ENCODE data around the gene CTIF.
"Not testable (repeated sequence)": the region's sequence is repeated elsewhere in the genome, so short reads cannot be mapped to it uniquely, and the experiment has no call there.

Gene CTIF

DNA sequence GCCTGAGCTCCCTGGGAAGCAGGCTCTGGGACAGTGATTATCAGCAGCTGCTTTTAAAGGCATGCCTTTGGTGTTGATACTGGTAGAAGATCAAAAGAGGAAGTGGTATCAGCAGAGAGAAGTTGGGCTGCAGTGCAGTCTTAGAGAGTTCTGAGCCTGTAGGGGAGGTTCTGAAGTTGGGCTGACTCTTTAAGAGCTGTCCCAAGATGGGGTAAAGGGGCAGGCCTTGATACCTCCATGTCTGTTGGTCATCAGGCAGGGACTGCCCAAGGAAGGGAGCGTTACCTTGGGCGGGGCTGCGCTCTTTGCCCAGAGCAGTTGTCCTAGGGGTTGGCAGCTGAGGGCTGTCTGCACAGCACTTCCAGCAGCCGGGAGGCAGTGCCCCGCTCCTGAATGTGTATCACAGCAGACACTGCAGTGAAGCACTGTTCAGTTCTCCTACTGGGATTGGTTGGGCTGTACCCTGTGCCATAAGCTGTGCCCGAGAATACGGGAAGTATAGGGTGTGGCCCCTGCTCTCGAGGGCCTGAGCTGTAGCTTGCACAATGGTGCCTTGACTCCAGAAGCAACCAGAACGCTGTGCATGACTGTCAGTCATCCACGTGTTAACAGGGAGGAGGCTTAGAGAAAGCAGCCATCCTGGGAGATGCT lies 177.0 kb downstream of the CTIF start:
- no peaks in the 10 kb centered on the region for H3K9me3 ChIP-seq (ENCODE audit: insufficient read depth, low read length)
- no peak overlapping the region for H3K27ac ChIP-seq (ENCODE audit: low read depth, low read length)
- no peaks in the 10 kb centered on the region for H3K9me2 ChIP-seq (replicated peaks; ENCODE audit: insufficient read depth, low read length)
- no peaks in the 10 kb centered on the region for H3K79me2 ChIP-seq (ENCODE audit: insufficient read depth, low read length)
- TF ChIP-seq CTCF (IDR thresholded peaks at IDR 0.05; ENCODE audit: insufficient read depth, low read length, poor library complexity, severe bottlenecking) (no peak), EZH2phosphoT487 (conservative IDR thresholded peaks at IDR 0.05; ENCODE audit: low read length) (no peak)
- H4K20me1 ChIP-seq (ENCODE audit: low read depth, low read length): no peaks in the 10 kb centered on the region
- H3K9ac ChIP-seq (ENCODE audit: low read length): no peak overlapping the region
- no peaks in the 10 kb centered on the region for H3F3A ChIP-seq (ENCODE audit: insufficient read depth)
- no peak overlapping the region for H3K4me3 ChIP-seq (ENCODE audit: insufficient read depth, low read length, poor library complexity, severe bottlenecking)
- no peak overlapping the region for H2AFZ ChIP-seq (ENCODE audit: low read depth, low read length, severe bottlenecking)
- H3K36me3 ChIP-seq (ENCODE audit: low read length): no peaks in the 10 kb centered on the region
- no peak overlapping the region for H3K4me2 ChIP-seq (ENCODE audit: low read depth, low read length, poor library complexity, severe bottlenecking)
- no peaks in the 10 kb centered on the region for H3K27me3 ChIP-seq (ENCODE audit: low read length)

DNA sequence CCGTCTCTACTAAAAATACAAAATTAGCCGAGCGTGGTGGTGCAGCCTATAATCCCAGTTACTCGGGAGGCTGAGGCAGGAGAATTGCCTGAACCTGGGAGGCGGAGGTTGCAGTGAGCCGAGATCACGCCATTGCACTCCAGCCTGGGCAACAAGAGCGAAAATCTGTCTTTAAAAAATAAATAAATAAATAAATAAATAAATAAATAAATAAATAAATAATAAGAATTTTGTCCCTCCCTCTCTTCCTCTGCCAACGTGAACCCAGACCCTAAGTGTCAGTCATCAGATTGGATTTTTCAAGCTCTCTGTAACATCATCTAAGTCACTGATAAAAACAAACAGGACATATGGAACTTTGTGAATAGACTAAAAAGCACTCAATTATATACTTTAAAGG lies 178.4 kb downstream of the CTIF start:
- H3K27me3 ChIP-seq (ENCODE audit: low read length); H3K4me3 ChIP-seq (ENCODE audit: insufficient read depth, low read length, poor library complexity, severe bottlenecking); H4K20me1 ChIP-seq (ENCODE audit: low read depth, low read length); H3K4me2 ChIP-seq (ENCODE audit: low read depth, low read length, poor library complexity, severe bottlenecking); H3K9ac ChIP-seq (ENCODE audit: low read length); H3K36me3 ChIP-seq (ENCODE audit: low read length); H3K79me2 ChIP-seq (ENCODE audit: insufficient read depth, low read length); H3K9me2 ChIP-seq (replicated peaks; ENCODE audit: insufficient read depth, low read length); H2AFZ ChIP-seq (ENCODE audit: low read depth, low read length, severe bottlenecking); H3K9me3 ChIP-seq (ENCODE audit: insufficient read depth, low read length); H3F3A ChIP-seq (ENCODE audit: insufficient read depth); H3K27ac ChIP-seq (ENCODE audit: low read depth, low read length): not testable (repeated sequence)

GRCh38 chr18:48718251-48718959 lies 179.6 kb downstream of the CTIF start:
- Histone ChIP-seq H3K27me3 (ENCODE audit: low read length) (no peaks in the 10 kb centered on the region), H3K9ac (ENCODE audit: low read length) (no peak overlapping the region), H3K9me3 (ENCODE audit: insufficient read depth, low read length) (no peaks in the 10 kb centered on the region), H3K4me2 (ENCODE audit: low read depth, low read length, poor library complexity, severe bottlenecking) (no peak overlapping the region), H3K9me2 (replicated peaks; ENCODE audit: insufficient read depth, low read length) (no peaks in the 10 kb centered on the region), H3K27ac (ENCODE audit: low read depth, low read length) (no peak overlapping the region), H3F3A (ENCODE audit: insufficient read depth) (no peaks in the 10 kb centered on the region), H2AFZ (ENCODE audit: low read depth, low read length, severe bottlenecking) (no peak overlapping the region), H3K36me3 (ENCODE audit: low read length) (no peaks in the 10 kb centered on the region), H4K20me1 (ENCODE audit: low read depth, low read length) (no peaks in the 10 kb centered on the region), H3K4me3 (ENCODE audit: insufficient read depth, low read length, poor library complexity, severe bottlenecking) (no peak overlapping the region), H3K79me2 (ENCODE audit: insufficient read depth, low read length) (no peaks in the 10 kb centered on the region)
- TF ChIP-seq CTCF (IDR thresholded peaks at IDR 0.05; ENCODE audit: insufficient read depth, low read length, poor library complexity, severe bottlenecking): no peak
- TF ChIP-seq EZH2phosphoT487 (conservative IDR thresholded peaks at IDR 0.05; ENCODE audit: low read length): no peak

DNA sequence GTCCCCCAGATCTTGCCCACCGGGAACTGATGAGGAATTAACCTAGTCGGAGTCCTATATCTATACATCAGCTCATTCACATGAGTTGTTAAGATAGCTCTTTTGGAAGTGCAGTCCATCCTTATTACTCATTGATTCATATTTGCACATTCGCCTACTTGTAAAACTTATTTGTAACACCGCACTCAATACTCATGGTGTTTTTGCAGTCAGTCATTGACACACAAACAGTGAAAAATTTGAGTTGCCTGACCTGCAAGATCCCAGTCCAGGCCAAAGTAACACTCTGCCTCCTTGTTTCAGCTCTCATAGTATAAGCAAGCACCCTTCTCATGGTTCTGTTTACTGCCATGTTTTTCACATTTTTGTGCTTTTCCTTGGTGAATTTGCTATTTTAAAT lies 180.6 kb downstream of the CTIF start:
- H3K4me3 ChIP-seq (ENCODE audit: insufficient read depth, low read length, poor library complexity, severe bottlenecking): no peak overlapping the region
- no peak overlapping the region for H2AFZ ChIP-seq (ENCODE audit: low read depth, low read length, severe bottlenecking)
- H3K79me2 ChIP-seq (ENCODE audit: insufficient read depth, low read length): no peaks in the 10 kb centered on the region
- no peaks in the 10 kb centered on the region for H3K9me2 ChIP-seq (replicated peaks; ENCODE audit: insufficient read depth, low read length)
- H3K9ac ChIP-seq (ENCODE audit: low read length): no peak overlapping the region
- TF ChIP-seq EZH2phosphoT487 (conservative IDR thresholded peaks at IDR 0.05; ENCODE audit: low read length) (no peak), CTCF (IDR thresholded peaks at IDR 0.05; ENCODE audit: insufficient read depth, low read length, poor library complexity, severe bottlenecking) (no peak)
- no peaks in the 10 kb centered on the region for H3F3A ChIP-seq (ENCODE audit: insufficient read depth)
- no peaks in the 10 kb centered on the region for H4K20me1 ChIP-seq (ENCODE audit: low read depth, low read length)
- no peaks in the 10 kb centered on the region for H3K9me3 ChIP-seq (ENCODE audit: insufficient read depth, low read length)
- H3K27me3 ChIP-seq (ENCODE audit: low read length): no peaks in the 10 kb centered on the region
- H3K36me3 ChIP-seq (ENCODE audit: low read length): no peaks in the 10 kb centered on the region
- no peak overlapping the region for H3K27ac ChIP-seq (ENCODE audit: low read depth, low read length)
- no peak overlapping the region for H3K4me2 ChIP-seq (ENCODE audit: low read depth, low read length, poor library complexity, severe bottlenecking)
